ENCODE measurements around the gene LRRC18.
A peak's percentile ranks its signal among the peaks of the same experiment; 100 is the strongest.

The LRRC18 gene

DNA sequence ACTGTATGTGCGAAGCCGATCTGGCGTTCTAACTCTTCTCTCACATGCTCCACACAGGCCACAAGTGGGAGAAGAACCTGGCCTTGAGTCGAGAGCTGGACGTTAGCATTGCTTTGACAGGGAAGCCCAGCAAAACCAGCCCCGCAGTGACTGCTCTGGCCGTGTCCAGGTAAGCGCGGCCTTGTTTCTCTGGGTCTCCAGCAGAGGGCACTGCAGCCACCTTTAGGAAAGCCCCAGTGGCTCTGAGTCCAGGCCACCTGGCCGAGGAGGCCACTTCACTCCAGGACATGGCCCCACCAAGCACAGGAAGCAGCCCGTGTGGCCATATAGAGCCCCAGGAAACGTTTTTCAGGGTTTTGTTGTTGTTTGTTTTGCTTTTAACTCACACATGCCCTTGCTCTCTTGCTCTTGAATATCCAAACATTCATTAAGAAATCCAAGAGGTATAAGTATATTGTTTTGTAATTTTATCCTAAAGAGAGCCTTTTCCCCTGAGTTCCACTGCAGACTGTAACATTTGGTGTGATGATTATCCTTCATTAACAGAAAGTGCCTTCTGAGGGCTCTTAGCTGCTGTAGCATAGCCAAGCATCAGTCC lies 41.8 kb upstream of the LRRC18 start:
- H2AFZ ChIP-seq (ENCODE audit: low read depth): no peak overlapping the region
- H3K36me3 ChIP-seq (ENCODE audit: insufficient read depth): no peaks in the 10 kb centered on the region
- H3K4me1 ChIP-seq (ENCODE audit: low read depth, poor library complexity, severe bottlenecking): no peaks in the 10 kb centered on the region
- H3K27ac ChIP-seq: no peak overlapping the region
- no peak overlapping the region for H3K4me3 ChIP-seq (IDR thresholded peaks at IDR 0.05; ENCODE audit: insufficient read depth, low read depth, low read length)
- TF ChIP-seq, protein P1, sequence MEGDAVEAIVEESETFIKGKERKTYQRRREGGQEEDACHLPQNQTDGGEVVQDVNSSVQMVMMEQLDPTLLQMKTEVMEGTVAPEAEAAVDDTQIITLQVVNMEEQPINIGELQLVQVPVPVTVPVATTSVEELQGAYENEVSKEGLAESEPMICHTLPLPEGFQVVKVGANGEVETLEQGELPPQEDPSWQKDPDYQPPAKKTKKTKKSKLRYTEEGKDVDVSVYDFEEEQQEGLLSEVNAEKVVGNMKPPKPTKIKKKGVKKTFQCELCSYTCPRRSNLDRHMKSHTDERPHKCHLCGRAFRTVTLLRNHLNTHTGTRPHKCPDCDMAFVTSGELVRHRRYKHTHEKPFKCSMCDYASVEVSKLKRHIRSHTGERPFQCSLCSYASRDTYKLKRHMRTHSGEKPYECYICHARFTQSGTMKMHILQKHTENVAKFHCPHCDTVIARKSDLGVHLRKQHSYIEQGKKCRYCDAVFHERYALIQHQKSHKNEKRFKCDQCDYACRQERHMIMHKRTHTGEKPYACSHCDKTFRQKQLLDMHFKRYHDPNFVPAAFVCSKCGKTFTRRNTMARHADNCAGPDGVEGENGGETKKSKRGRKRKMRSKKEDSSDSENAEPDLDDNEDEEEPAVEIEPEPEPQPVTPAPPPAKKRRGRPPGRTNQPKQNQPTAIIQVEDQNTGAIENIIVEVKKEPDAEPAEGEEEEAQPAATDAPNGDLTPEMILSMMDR (conservative IDR thresholded peaks at IDR 0.05; ENCODE audit: low read depth, low read length): peak; percentile 68
- no peaks in the 10 kb centered on the region for H3K79me2 ChIP-seq (ENCODE audit: insufficient read depth, low read depth)
- no peaks in the 10 kb centered on the region for H4K20me1 ChIP-seq (ENCODE audit: insufficient read depth)
- H3K9ac ChIP-seq: no peak overlapping the region
- no peak overlapping the region for H3K4me2 ChIP-seq
- no peaks in the 10 kb centered on the region for H3K27me3 ChIP-seq (ENCODE audit: insufficient read depth, low read depth)

GRCh38 chr10:48978318-48978717 lies 38.7 kb upstream of the LRRC18 start:
- Histone ChIP-seq H3K9ac (no peak overlapping the region), H3K79me2 (ENCODE audit: insufficient read depth, low read depth) (no peaks in the 10 kb centered on the region), H3K36me3 (ENCODE audit: insufficient read depth) (no peaks in the 10 kb centered on the region), H3K27ac (no peak overlapping the region), H3K4me2 (no peak overlapping the region), H2AFZ (ENCODE audit: low read depth) (no peak overlapping the region), H3K4me3 (IDR thresholded peaks at IDR 0.05; ENCODE audit: insufficient read depth, low read depth, low read length) (no peak overlapping the region), H4K20me1 (ENCODE audit: insufficient read depth) (no peaks in the 10 kb centered on the region), H3K27me3 (ENCODE audit: insufficient read depth, low read depth) (no peaks in the 10 kb centered on the region), H3K4me1 (ENCODE audit: low read depth, poor library complexity, severe bottlenecking) (no peaks in the 10 kb centered on the region)
- TF ChIP-seq, protein P1 (conservative IDR thresholded peaks at IDR 0.05; ENCODE audit: low read depth, low read length): no peak

DNA sequence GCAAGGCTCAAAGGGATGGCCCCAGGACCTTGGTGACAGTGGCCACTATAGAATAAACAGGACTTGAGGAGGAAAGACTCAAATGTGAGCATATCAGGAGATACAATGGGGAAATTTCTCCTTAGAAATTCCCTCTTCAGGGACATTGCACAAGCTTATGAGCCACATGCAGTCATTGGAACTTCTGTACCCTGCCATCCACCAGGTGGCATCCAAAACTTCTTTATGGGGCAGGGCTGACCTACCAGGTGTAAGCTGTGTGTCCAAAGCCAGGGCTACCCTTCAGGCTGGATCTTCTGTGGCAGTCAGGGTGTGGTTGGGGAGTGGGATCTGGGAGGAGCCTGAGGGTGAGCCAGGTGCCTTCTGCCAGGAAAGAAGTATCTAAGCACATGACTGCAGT lies 36.6 kb upstream of the LRRC18 start:
- H3K4me3 ChIP-seq (IDR thresholded peaks at IDR 0.05; ENCODE audit: insufficient read depth, low read depth, low read length): no peak overlapping the region
- H3K79me2 ChIP-seq (ENCODE audit: insufficient read depth, low read depth): no peaks in the 10 kb centered on the region
- H4K20me1 ChIP-seq (ENCODE audit: insufficient read depth): no peaks in the 10 kb centered on the region
- no peak overlapping the region for H2AFZ ChIP-seq (ENCODE audit: low read depth)
- no peak overlapping the region for H3K27ac ChIP-seq
- no peaks in the 10 kb centered on the region for H3K36me3 ChIP-seq (ENCODE audit: insufficient read depth)
- TF ChIP-seq, protein P1 (conservative IDR thresholded peaks at IDR 0.05; ENCODE audit: low read depth, low read length): peak; percentile 40; the same call in 1 of the 2 replicates
- no peaks in the 10 kb centered on the region for H3K27me3 ChIP-seq (ENCODE audit: insufficient read depth, low read depth)
- H3K9ac ChIP-seq: no peak overlapping the region
- H3K4me2 ChIP-seq: no peak overlapping the region
- no peaks in the 10 kb centered on the region for H3K4me1 ChIP-seq (ENCODE audit: low read depth, poor library complexity, severe bottlenecking)

DNA sequence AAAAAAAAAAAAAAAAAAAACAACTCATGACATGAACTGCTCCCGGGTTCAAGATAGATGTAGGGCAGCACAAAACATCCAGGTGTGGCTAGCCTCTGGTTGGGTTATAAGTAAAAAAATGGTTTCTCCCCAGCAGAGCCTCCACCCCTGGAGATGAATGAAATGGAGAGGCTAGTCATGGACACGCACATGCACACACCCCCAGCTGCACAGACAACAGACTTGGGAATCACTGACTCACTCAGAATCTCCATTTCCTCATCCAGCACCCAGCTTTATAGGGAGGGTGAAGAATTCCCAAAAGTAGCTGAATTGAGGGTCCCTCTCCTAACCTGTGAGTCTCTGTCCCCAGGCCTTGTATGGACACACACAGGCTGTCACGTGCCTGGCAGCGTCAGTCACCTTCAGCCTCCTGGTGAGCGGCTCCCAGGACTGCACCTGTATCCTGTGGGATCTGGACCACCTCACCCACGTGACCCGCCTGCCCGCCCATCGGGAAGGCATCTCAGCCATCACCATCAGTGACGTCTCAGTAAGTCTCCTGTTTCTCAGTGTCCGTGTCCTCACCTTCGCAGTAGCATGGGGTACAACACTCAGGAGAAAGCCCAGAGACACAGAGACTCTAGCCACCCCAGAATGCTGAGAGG lies 35.0 kb upstream of the LRRC18 start:
- H3K4me3 ChIP-seq (IDR thresholded peaks at IDR 0.05; ENCODE audit: insufficient read depth, low read depth, low read length): no peak overlapping the region
- no peak overlapping the region for H3K9ac ChIP-seq
- H2AFZ ChIP-seq (ENCODE audit: low read depth): no peak overlapping the region
- no peaks in the 10 kb centered on the region for H3K27me3 ChIP-seq (ENCODE audit: insufficient read depth, low read depth)
- no peaks in the 10 kb centered on the region for H4K20me1 ChIP-seq (ENCODE audit: insufficient read depth)
- H3K79me2 ChIP-seq (ENCODE audit: insufficient read depth, low read depth): no peaks in the 10 kb centered on the region
- TF ChIP-seq, protein P1 (conservative IDR thresholded peaks at IDR 0.05; ENCODE audit: low read depth, low read length): no peak
- H3K36me3 ChIP-seq (ENCODE audit: insufficient read depth): no peaks in the 10 kb centered on the region
- no peak overlapping the region for H3K27ac ChIP-seq
- no peak overlapping the region for H3K4me2 ChIP-seq
- H3K4me1 ChIP-seq (ENCODE audit: low read depth, poor library complexity, severe bottlenecking): no peaks in the 10 kb centered on the region

Data from KMS-11 (cell line).